ENCODE data around the gene ZNF157.
"Not testable (repeated sequence)": the region's sequence is repeated elsewhere in the genome, so short reads cannot be mapped to it uniquely, and the experiment has no call there.

Gene ZNF157
- long read RNA-seq, donor 1, result 0 reads
- long read RNA-seq, donor 2, result 0 reads
- long read RNA-seq, donor 3, result 0 reads
- long read RNA-seq, donor 4, result 0 reads
- long read RNA-seq, donor 5, result 0 reads
- long read RNA-seq, donor 6, result 0 reads
- long read RNA-seq, donor 7, result 0 reads
- long read RNA-seq, donor 8, result 0 reads

DNA sequence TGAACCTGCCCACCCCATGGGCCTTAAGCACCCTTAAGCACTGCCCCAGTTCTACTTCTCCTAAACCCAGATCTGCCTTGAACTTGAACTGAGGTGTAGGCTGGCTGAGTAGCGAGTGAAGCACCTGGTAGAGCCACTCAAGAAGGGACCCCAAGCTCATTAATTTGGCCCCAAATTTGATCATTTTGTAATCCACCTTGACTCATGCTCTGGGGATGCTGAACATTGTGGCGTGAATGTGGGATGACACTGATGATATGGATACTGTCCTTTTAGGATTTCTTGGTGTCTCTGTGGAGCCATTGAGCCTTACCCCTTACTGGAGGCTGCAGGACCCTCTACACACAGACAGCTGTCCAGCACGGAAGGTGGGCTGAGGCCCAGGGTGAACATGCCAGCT lies at the start of gene ZNF157:
TSS of gene ZNF157 (plus strand) at position 301 of the 400 bp plus-strand sequence. CDS start at position 392, 91 bp downstream.
- no peak for DNase-seq

DNA sequence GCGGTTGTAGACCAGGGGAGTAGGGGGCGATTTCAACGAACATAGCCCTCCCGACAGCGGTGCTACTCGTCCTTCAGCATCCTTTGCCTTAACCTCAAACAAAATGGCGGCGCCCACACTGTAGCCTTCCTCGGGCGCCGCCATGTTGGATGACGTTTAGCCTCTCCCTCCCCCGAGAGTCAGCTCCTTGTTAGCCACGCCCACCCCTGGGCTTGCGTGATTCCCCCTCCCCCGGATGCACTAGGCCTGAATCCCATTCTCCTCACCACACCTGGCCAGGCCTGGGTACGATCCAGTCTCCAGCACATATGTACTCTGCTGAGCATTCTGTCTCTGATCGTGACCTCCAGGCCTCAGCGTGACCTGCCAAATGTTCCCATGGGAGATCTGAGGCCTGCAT lies 49.0 kb upstream of the ZNF157 start:
- DNase-seq, result peak; percentile 45

DNA sequence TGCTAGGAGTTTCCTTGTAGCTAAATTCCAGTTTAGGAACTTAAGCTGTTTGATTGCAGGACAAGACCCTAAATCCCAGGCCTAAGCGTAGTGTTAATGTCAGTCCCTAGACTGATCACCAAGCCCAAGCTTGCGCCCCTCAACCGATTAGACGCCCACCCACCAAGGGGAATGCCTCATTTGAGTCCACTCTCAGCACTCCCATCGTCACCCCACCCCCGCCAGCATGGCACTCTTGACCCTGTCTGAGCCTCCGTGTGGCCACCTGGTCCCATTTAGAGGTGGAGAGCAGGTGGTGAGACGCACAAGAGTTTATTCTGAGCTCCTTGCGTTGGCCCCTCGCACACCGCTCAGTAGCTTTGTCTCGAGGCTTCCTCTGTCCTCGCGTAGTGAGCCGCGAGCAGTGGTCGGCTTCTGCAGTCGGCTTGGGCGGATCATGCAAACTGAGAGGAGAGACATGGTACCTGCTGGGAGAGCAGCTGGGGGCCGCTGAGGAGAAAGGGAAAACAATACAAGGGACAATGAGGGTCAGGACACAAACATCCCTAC lies 48.5 kb upstream of the ZNF157 start:
- no peak for DNase-seq

DNA sequence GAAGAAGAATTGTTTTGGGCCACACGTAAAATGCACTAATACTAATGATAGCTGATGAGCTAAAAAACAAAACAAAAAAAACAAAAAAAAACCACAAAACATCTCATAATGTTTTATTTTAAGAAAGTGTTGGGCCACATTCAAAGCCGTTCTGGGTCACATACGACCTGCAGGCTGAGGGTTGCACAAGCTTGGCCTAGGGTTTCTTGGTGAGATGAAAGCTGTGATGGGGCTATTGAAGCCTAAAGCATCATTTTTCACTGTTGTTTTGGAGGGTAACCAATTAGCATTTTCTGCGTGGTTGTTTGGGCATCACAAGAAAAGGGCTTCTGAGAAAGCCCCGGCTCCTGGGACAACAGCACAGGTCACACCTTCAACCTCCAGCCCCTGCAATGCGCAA lies 42.5 kb upstream of the ZNF157 start:
- no peak for DNase-seq

DNA sequence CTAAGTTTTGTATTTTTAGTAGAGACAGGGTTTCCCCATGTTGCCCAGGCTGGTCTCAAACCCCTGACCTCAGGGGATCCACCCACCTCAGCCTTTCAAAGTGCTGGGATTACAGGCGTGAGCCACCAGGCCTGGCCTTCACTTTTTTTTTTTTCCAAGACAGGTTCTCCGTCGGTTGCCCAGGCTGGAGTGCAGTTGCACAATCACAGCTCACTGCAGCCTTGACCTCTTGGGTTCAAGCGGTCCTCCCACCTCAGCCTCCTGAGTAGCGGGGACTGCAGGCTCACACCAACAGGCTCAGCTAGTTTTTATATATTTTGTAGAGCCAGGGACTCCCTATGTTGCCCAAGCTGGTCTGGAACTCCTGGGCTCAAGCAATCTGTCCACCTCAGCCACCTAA lies 37.6 kb upstream of the ZNF157 start:
- DNase-seq, result not testable (repeated sequence)

DNA sequence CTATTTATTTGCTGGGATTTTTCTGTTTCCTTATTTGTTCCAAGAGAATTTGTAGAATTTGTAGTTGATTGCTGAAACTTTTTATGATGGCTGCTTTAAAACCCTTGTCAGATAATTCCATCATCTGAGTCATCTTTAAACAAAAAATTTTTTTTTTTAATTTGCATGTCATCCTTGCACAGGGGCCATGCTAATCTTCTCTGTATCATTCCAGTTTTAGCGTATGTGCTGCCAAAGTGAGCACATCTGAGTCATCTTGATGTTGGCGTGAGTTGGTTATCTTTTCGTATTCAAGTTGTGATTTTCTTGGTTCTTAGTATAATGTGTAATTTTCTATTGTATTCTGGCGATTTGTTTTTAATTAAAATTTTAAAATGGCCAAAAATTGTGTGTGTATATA lies 18.7 kb upstream of the ZNF157 start:
- no peak for DNase-seq

DNA sequence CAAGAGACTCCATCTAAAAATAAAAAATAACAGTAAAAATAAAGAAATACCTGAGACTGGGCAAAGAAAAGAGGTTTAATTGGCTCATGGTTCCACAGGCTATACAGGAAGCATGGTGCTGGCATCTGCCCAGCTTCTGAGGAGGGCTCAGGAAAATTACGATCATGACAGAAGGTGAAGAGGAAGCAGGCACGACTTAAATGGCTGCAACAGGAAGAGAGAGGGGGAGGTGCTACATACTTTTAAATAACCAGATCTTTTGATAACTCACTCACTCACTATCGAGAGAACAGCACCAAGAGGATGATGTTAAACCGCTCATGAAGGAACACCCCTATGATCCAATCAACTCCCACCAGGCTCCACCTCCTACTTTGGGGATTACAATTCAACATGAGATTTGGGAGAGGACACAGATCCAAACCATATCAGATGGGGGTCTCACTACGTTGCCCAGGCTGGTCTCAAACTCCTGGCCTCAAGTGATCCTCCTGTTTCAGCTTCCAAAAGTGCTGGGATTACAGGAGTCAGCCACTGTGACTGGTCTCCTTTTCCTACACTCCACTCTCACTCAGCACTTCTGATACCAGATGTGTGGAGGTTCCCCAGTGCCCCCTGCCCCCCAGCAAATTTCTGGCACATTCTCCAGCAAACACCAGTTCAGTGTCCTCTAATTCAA lies 11.9 kb upstream of the ZNF157 start:
- no peak for DNase-seq

DNA sequence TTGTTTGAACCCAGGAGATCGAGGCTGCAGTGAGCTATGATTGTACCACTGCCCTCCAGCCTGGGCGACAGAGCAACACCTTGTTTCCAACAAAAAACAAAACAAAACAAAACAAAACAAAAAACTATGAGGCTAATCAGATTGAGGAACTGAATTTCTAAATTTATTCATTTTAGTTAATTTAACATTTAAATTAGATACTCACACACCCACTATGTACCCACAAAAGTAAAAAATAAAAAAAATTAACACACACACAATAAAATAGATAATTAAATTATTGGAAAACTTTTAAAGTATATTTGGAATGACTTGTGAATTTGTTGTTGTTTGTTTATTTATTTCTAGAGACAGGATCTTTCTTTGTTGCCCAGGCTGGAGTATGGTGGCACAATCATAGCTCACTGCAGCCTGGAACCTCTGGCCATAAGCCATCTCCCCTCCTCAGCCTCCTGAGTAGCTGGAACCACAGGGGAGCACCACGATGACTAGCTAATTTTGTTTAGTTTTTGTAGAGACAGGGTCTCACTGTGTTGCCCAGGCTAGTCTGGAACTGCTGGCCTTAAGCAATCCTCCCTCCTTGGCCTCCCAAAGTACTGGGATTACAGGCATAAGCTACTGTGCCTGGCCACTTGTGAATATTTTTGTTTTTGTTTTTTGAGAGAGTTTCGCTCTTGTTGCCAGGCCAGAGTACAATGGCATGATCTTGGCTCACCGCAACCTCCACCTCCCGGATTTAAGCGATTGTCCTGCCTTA lies 9.8 kb upstream of the ZNF157 start:
- no peak for DNase-seq

DNA sequence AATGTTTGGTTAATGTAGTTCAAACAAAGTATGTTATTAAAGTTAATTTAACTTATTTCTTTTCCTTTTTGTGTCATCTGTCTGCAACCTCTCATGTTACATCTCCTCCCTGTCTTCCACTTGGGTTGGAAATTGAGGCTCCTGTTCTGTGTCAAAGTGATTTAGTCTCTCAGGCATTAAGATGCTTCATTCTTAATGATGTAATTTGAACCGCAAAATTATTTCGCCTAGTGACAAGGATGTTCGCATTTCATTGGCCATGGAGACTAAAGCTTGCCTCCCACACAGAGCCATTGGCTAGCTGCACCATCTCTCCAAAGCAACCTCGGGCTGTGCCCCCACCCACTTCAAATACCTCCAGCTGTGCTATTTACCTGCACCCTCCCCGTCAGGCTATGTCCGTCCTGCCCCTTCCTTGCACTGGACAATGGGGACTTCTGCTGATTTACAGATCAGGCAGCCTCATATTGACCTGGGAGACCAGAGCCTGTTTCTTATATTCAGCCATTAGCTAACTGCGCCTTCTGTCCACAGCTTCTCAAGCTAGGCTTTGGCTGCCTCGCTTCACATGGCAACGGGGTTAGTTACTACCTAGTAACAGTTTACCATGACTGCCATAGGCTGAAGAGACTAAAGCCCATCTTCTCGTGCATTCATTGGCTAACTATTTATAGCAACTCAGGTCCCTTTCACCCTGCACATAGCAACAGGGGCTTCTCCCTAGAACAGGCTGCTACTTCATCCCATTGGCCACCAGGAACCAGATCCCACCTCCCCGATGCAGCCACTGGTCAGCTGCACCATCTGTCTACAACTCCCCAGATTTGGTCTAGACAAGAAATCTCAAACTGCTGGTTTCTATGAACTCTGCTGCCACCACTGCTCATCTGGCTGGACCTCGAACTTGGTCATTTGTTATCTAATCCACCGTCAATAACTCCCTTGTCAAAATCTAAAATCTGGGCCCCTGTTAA lies 8.6 kb upstream of the ZNF157 start:
- peak; percentile 82 for DNase-seq

DNA sequence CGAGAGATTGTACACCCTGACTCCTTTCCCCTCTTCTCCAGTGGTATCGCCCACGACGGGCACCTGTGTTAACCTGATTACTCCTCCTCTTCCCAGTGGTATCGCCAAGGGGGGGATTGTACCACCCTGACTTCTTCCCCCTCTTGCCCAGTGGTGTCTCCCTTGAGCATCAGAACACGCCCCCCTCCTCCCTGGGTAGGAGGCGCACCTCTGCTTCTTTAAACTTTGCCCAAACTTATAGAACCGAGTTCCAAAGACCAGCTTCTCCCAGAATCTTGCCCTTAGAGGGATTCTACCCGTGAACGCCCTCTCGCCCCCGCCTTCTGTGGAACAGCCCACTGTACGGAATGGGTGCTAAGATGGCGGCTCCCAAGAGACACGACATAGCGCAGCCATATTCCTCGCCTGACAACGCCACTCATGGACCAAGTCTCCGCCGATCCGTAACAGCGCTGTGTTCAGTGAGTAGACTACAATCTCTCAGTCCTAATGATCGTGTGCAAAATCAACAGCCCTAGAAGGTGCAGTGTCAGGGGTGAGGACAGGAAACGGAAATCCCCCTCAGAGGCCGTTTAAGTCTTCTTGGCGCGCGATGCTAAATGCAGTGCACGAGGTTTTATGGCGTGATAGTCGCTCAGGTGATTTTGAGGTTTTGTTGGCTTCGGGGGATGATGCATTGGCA lies 4.2 kb upstream of the ZNF157 start:
- peak; percentile 85 for DNase-seq

DNA sequence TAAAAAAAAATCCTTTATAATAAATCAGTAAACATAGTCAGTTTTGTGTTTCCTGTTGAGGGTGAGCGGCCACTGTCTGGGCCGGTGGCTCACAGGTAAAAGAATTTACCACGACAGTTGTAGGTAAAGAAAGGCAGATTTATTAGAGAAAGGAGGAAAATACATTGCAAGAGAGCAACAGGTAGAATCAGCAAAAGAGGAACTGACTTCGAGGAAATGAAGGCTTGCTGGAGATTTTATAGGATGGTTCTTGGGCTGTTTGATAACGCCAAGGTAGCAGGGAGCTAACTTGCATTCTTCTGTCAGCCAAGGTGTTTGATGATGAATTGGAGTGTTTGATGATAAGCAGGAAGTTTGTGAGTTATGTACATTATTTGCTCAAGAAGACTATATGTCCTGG lies 2.8 kb downstream of the ZNF157 start:
- no peak for DNase-seq

DNA sequence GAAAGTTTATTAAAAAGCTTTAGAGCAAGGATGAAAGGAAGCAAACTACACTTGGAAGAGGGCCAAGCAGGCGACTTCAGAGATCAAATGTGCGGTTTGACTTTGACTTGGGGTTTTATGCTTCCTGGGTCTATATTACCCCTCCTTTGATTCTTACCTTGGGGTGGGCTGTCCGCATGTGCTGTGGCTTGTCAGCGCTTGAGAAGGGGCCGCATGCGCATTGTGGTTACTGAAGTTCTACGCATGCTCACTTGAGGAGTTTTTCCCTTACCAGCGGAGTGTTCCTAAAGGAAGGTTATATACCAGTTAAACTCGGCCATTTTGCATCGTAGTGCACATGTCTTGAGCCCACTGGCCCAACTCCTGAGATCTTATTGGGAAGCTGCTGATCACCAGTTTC lies 9.9 kb downstream of the ZNF157 start:
- DNase-seq, result no peak

DNA sequence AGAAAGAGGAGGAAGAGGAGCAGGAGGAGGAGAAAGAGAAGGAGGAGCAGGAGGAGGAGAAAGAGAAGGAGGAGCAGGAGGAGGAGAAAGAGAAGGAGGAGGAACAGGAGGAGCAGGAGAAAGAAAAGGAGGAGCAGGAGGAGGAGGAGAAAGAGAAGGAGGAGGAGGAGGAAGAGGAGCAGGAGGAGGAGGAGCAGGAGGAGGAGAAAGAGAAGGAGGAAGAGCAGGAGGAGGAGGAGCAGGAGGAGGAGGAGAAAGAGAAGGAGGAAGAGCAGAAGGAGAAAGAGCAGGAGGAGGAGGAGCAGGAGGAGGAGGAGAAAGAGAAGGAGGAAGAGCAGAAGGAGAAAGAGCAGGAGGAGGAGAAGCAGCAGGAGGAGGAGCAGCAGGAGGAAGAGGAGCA lies 10.5 kb downstream of the ZNF157 start:
- not testable (repeated sequence) for DNase-seq

DNA sequence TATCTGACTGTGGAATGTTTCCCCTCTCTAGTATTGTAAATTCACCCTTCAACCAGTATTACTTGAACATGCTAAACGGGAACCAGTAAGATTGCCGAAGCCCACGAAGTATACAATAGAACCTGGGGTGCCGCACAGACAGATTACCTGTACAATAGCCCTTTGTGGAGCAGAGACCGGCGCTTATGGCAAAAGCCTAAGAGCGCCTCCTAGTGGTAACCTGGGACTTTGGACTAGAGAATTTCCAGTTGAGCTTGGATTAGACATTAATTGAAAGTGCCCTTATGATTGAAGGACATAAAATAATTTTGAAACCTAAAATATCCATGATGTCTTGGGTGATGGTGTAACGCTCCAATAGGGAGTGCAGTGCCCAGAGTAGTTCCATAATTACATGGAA lies 14.1 kb downstream of the ZNF157 start:
- DNase-seq, result peak; percentile 37

DNA sequence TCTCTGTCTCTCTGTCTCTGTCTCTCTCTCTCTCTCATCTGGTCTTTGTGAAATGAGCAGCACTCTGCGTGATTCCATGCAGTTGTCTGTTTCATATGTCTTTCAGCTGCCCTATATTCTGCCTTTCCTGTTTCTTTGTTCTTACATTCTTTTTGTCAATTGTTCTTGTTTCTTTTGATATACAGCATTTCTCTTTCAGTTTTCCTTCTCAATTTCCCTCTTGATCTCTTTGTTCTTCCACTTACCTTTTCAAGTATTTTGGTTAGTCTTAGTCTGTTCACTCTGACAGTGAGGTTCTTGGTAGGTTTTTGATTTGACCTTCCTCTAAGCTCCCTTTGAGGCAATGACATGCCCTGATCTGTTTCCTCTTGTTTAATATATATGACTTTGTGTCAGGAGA lies 20.4 kb downstream of the ZNF157 start:
- DNase-seq, result no peak

DNA sequence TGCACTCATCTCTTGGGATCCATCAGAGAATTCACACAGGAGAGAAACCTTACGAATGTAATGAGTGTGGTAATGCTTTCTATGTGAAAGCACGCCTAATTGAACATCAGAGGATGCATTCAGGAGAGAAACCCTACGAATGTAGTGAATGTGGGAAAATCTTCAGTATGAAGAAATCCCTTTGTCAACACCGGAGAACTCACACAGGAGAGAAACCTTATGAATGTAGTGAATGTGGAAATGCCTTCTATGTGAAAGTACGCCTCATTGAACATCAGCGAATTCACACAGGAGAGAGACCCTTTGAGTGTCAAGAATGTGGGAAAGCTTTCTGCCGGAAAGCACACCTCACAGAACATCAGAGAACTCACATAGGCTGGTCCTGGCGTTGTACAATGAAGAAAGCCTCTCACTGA lies 42.8 kb downstream of the ZNF157 start:
- no peak for DNase-seq

DNA sequence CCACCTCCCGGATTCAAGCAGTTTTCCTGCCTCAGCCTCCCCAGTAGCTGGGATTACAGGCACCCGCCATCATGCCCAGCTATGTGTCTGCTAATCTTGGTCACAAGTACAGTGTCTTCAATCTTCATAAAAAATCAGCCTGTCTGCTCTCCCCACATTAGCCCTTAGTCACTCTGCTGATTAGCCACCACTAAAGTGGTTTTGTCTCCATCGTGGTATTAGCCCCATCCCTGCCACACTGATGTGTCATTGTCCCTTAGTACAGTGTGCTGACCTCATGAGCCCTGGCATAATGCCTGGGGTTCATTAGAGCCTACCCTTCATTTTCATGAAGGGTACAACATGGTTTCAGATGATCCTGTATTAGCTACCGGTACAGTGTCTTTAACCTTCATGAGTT lies 49.9 kb downstream of the ZNF157 start:
- no peak for DNase-seq

DNA sequence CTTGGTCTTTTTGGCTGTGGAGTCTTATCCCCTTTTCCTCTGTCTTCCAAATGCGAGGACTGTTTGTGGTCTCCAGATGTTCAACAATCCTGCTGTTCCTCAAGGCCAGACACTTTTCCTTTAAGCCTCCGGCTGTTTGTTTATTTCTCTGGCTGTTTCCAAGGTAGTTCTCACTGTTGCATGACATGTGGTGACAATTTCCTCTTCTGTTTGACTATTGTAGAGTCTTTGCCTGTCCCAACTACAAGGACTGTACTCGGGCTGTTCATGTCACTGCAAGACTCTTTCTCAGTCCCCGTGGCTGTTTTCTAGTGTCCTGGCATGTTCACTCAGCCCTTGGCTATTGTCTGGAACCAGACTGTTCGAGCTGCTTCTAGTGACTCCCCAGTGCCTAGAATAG lies 50.6 kb downstream of the ZNF157 start:
- DNase-seq, result no peak

DNA sequence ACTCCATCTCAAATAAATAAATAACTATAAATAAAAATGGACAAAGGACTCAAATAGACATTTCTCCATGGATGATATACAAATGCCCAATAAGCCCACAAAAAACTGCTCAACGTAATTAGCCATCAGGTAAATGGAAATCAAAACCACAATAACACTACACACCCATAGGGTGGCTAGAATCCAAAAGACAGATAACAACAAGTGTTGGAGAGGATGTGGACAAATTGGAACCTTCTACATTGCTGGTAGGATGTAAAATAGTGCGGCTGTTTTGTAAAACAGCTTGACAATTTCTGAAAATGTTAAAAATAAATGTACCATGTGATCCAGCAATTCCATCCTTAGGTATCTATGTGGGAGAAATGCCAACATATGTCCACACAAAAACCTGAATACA lies 52.1 kb downstream of the ZNF157 start:
- DNase-seq, result no peak

DNA sequence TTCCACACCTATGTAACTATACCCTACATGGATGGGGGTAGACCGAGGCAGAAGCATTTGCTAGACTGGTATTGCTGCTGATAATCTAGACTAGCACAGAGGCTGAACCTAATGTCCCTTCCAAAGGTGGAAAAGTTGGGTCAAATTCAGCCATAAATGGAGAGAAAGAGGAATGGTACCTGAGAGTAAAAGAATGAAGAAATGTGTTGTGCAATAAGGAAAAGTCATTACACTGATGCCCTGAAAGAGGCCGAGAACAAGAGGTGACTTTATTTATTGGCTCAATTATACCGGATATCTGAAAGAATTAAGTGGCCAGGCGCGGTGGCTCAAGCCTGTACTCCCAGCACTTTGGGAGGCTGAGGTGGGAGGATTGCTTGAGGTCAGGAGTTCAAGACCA lies 60.5 kb downstream of the ZNF157 start:
- no peak for DNase-seq

DNA sequence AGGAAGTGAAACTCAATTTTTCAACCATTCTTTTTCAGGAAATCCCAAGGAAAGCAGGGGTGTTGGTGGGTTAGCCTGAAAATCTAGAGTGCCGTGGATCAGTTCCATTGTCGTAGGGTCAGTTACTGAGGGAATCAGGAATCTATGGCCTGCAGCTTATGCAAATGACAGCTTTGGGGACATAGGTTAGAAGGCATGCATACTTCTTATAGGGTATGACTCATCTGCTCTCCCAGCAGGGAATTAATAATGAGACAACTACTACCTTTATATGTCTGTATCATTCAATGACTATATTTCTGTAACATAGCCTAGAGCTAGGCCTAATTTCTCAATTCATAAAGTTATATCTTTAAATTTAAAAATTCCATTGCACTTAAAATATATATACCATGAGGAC lies 76.1 kb downstream of the ZNF157 start:
- no peak for DNase-seq

DNA sequence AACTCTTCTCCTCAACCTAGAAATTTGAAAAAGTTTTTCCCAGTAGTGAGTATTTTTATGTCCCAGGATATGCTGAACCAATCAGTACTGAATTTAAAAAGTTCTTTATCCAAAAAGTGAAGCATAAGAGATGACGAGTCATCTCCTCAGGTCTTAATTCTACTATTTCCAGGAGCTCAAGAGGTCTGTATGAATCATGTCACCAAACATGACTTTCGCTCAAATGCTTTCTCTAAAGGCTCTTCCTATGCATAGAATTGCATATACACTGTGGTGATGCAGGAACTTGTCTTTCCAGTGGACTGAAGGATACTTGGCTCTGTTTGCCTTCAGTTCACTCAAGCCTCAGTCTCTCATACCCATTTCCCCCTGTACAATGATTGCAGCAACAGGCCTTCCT lies 76.6 kb downstream of the ZNF157 start:
- DNase-seq, result no peak
